ENCODE measurements around the gene FXR1. TPM values are rescaled to one million over a fixed set of nuclear protein-coding genes. Genes with fewer than 3 reads are reported as not detected.

The FXR1 gene
- total and polyA plus RNA-seq, 5 experiments from 2014 or later = 53.1 to 153 (median 62.5) TPM

DNA sequence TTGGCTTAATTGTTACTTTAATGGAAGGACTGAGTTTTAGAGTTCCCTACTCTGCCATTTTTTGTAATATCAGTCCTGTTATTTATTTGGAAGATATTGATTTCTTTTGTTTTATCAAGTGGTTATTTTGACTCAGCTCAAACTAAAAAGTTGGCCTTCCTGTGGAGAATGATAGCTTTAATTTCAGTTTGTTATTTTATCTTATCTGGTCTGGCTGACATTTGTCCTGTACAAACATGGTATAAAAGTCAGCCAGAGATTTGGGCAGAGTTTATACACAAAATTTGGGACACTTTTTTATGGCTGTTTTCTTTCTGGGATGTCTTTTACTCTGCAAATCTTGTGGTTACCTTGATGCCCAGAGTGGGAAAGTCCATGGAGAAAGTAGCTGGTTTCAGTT lies 118.5 kb downstream of the FXR1 start:
- ATAC-seq = no peak
- DNase-seq = no peak
- no peaks in the 10 kb centered on the region for H3K27me3 Mint-ChIP-seq
- peaks cover 0 to 17% (median 12%) of the 10 kb centered on the region in 3 donors for H3K36me3 Mint-ChIP-seq
- POLR2A ChIA-PET = no interaction called here
- peaks cover 0 to 14% (median 4%) of the 10 kb centered on the region in 9 donors for H3K9me3 Mint-ChIP-seq
- no peak overlapping the region for H3K4me3 Mint-ChIP-seq
- no peaks in the 10 kb centered on the region for H3K4me1 Mint-ChIP-seq
- H3K27ac Mint-ChIP-seq = no peak overlapping the region

Other genes starting within 250 kb of the FXR1 start
- 1 to 10 TPM in 1 of 2 experiments, not detected in 1; 1.1 TPM for gene CCDC39, start 233.2 kb upstream of the FXR1 start, total RNA-seq
- not detected for gene CCDC39, start 233.2 kb upstream of the FXR1 start, polyA plus RNA-seq
- 10 to 100 TPM; 61.2 to 68.0 TPM for gene DNAJC19, start 77.1 kb downstream of the FXR1 start, total RNA-seq
- gene DNAJC19, start 77.1 kb downstream of the FXR1 start, polyA plus RNA-seq = 100 to 1,000 TPM in 2 of 3 donors, 10 to 100 TPM in 1; 89.0 to 117 (median 106) TPM

Data from naive thymus-derived CD8-positive, alpha-beta T cell (primary cell).